Karpas-422 (cell line): Measurements from ENCODE around the gene SNX27. TPM values are rescaled to one million over a fixed set of nuclear protein-coding genes. Genes with fewer than 3 reads are reported as not detected.

Experiments used
- DNase-seq: peaks from one replicate; pipeline ENCODE4 v3.0.0-alpha.2; 2015
- H2AFZ ChIP-seq: fragments of 200-600 bp; sonication (generic); 2 replicates; pipeline ENCODE4 v1.6.1; 2014; ENCODE audit warnings: antibody characterized with exemption, low read length, mixed read lengths
- H3K27ac ChIP-seq: fragments of 200-600 bp; sonication (generic); 2 replicates; pipeline ENCODE4 v1.5.1; 2014; ENCODE audit warnings: mild to moderate bottlenecking, low read length, moderate library complexity
- H3K27me3 ChIP-seq: fragments of 200-600 bp; sonication (generic); 2 replicates; pipeline ENCODE4 v1.6.1; 2014; ENCODE audit warnings: low read length, mixed read lengths
- H3K36me3 ChIP-seq: fragments of 200-600 bp; sonication (generic); 2 replicates; pipeline ENCODE4 v1.6.1; 2014; ENCODE audit warnings: low read length, mixed read lengths; ENCODE audit not compliant: insufficient read depth
- H3K4me1 ChIP-seq: fragments of 200-600 bp; sonication (generic); 2 replicates; pipeline ENCODE4 v1.6.1; 2014; ENCODE audit warnings: mild to moderate bottlenecking, low read length, mixed read lengths
- H3K4me2 ChIP-seq: fragments of 200-600 bp; sonication (generic); 2 replicates; pipeline ENCODE4 v1.6.1; 2014; ENCODE audit warnings: low read length, low read depth, mild to moderate bottlenecking; ENCODE audit not compliant: poor library complexity, severe bottlenecking
- H3K4me3 ChIP-seq: fragments of 200-600 bp; sonication (generic); 2 replicates; pipeline ENCODE4 v1.5.1; 2014; ENCODE audit warnings: mild to moderate bottlenecking, antibody characterized with exemption, low read length, mixed read lengths
- H3K79me2 ChIP-seq: fragments of 200-600 bp; sonication (generic); 2 replicates; pipeline ENCODE4 v1.6.1; 2014; ENCODE audit warnings: mild to moderate bottlenecking, low read length, mixed read lengths
- H3K9ac ChIP-seq: fragments of 200-600 bp; sonication (generic); 2 replicates; pipeline ENCODE4 v1.6.0; 2014; ENCODE audit warnings: low read length
- H3K9me2 ChIP-seq: fragments of 200-600 bp; sonication (generic), shearing (Covaris generic); replicated peaks from 2 replicates; pipeline ENCODE4 v1.6.0; 2014; ENCODE audit warnings: mild to moderate bottlenecking, low read length, moderate library complexity; ENCODE audit not compliant: insufficient read depth
- H3K9me3 ChIP-seq: fragments of 300-700, 200-600 bp; sonication (generic); 2 replicates; pipeline ENCODE4 v1.6.1; 2014; ENCODE audit warnings: low read length, mixed read lengths
- H4K20me1 ChIP-seq: fragments of 200-600 bp; sonication (generic); 2 replicates; pipeline ENCODE4 v1.6.1; 2014; ENCODE audit warnings: mild to moderate bottlenecking, antibody characterized with exemption, low read length, low read depth; ENCODE audit not compliant: insufficient read depth
- total RNA-seq: library from RNA; depleted of rRNA; stranded (reverse); fragments of >200 nt; shearing (Covaris generic); gene quantifications from 2 replicates; pipeline ENCODE4 v1.2.3, GENCODE V29; 2014; ENCODE audit warnings: low replicate concordance

The SNX27 gene
- total RNA-seq, 1 experiment from 2014 or later = 40.4 TPM

DNA sequence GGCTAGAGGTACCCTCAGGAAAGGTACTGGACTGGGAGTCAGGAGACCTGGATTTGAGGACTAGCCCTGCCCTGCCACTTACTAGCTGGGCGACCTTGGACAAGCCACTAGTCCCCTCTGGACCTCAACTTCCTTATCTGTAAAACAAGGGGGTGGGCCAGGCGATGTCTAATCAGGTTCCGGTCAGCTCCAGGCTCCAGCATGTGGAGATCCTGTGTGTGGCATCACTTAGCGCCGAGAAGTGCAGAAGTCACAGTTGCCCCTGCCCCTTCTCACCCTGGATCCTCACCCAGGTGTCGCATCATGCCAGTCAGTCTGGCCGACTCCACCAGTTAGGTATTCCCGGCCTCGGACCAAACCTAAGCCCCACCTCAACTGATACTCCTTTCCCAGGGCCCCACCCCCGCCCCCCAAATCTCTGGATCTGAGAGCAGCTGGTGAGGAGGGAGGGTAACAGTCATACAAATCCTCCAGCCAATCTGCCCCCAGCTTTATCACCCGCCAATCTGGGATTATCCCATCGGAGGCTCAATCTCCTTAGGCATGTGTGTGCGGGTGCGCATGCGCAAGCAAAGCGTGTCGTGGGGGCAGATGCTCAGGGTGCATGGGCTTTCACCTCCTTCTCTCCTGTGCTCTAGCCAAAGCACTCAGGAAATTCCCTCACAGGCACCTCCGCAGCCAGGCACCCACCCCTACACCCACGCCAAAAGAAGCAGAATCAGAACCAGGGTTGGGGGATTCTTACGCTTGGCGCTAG, 99.4 kb downstream of the SNX27 start:
- Histone ChIP-seq H3K9ac (peak overlapping the region; percentile 35; the same call in 1 of the 2 replicates), H3K4me3 (no peak overlapping the region), H3K36me3 (no peaks in the 10 kb centered on the region), H3K4me1 (peaks cover 20% of the 10 kb centered on the region), H3K27ac (no peak overlapping the region), H3K4me2 (no peak overlapping the region), H3K79me2 (no peaks in the 10 kb centered on the region), H4K20me1 (no peaks in the 10 kb centered on the region), H3K27me3 (no peaks in the 10 kb centered on the region), H3K9me3 (no peaks in the 10 kb centered on the region), H2AFZ (no peak overlapping the region), H3K9me2 (no peaks in the 10 kb centered on the region)
- DNase-seq = no peak

DNA sequence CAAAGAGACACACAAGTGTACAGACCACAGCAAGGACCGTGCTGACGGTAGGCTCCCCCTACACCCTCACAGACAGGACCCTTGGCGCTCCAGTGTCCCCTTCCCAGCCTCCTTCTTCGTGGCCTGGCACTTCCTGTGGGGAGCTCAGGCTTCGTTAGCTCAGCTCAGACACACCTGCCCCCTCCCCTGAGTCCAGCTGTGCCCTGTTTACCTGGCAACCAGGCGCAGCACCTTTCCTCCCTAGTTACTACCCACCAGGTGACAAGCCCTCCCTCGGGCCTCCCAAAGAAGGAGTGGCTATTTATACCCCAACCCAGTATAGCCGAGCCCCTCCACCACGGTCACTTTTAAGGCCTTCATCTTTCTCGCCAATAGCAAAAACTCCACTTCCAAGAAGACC, 100.1 kb downstream of the SNX27 start:
- no peaks in the 10 kb centered on the region for H3K79me2 ChIP-seq
- peaks cover 23% of the 10 kb centered on the region for H3K4me1 ChIP-seq
- no peaks in the 10 kb centered on the region for H3K9me2 ChIP-seq
- no peaks in the 10 kb centered on the region for H3K36me3 ChIP-seq
- DNase-seq = no peak
- H3K4me3 ChIP-seq = no peak overlapping the region
- no peak overlapping the region for H3K27ac ChIP-seq
- H2AFZ ChIP-seq = no peak overlapping the region
- H3K27me3 ChIP-seq = no peaks in the 10 kb centered on the region
- H3K4me2 ChIP-seq = no peak overlapping the region
- H4K20me1 ChIP-seq = no peaks in the 10 kb centered on the region
- H3K9ac ChIP-seq = no peak overlapping the region
- H3K9me3 ChIP-seq = no peaks in the 10 kb centered on the region

DNA sequence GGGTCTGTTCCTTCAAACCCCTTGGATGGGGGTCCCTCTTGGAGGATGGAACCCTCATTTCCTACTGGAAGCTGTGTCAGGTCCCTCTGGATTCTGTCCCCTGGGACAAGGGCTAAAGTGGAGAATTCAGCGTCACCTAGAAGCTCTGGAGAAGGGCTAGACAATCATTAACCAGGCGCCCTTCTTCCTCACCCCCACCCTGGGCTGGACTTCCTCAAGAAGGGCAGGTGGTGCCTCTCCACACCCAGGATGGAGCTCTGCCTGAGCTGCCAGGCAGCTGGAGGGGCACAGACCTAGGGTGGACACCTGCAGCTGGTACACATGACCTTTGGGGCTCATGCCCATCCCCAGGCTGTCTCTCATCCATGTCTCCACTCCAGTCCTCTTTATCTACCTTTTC, 101.2 kb downstream of the SNX27 start:
- Histone ChIP-seq H3K36me3 (no peaks in the 10 kb centered on the region), H4K20me1 (no peaks in the 10 kb centered on the region), H3K27ac (no peak overlapping the region), H3K9ac (no peak overlapping the region), H3K4me3 (no peak overlapping the region), H3K9me3 (no peaks in the 10 kb centered on the region), H3K4me2 (no peak overlapping the region), H3K4me1 (peaks cover 27% of the 10 kb centered on the region), H2AFZ (no peak overlapping the region), H3K79me2 (no peaks in the 10 kb centered on the region), H3K9me2 (no peaks in the 10 kb centered on the region), H3K27me3 (no peaks in the 10 kb centered on the region)
- no peak for DNase-seq

DNA sequence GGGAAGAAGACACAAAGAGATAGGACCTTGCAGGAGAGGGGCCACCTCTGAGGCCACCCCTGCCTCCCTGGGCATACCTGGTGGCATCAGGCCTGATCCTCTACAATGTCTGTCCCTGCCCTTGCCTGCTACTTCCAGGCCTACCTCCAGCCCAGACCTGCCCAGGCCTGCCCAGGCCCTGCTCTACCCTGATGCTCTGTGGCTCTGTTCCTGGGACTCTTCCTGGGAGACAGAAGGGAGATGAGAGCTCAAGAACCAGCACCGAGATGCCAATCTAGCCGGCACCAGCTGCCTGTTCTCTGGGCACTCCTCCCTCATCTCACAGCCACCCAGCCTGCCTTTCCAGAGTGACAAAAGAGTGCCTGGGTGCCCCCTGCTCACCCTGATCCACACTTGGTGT, 102.0 kb downstream of the SNX27 start:
- H3K36me3 ChIP-seq = no peaks in the 10 kb centered on the region
- H3K79me2 ChIP-seq = no peaks in the 10 kb centered on the region
- H3K9ac ChIP-seq = no peak overlapping the region
- no peaks in the 10 kb centered on the region for H4K20me1 ChIP-seq
- no peaks in the 10 kb centered on the region for H3K9me2 ChIP-seq
- no peak overlapping the region for H2AFZ ChIP-seq
- no peak for DNase-seq
- H3K4me3 ChIP-seq = no peak overlapping the region
- H3K4me1 ChIP-seq = peaks cover 27% of the 10 kb centered on the region
- no peaks in the 10 kb centered on the region for H3K27me3 ChIP-seq
- H3K4me2 ChIP-seq = no peak overlapping the region
- H3K27ac ChIP-seq = no peak overlapping the region
- H3K9me3 ChIP-seq = no peaks in the 10 kb centered on the region

DNA sequence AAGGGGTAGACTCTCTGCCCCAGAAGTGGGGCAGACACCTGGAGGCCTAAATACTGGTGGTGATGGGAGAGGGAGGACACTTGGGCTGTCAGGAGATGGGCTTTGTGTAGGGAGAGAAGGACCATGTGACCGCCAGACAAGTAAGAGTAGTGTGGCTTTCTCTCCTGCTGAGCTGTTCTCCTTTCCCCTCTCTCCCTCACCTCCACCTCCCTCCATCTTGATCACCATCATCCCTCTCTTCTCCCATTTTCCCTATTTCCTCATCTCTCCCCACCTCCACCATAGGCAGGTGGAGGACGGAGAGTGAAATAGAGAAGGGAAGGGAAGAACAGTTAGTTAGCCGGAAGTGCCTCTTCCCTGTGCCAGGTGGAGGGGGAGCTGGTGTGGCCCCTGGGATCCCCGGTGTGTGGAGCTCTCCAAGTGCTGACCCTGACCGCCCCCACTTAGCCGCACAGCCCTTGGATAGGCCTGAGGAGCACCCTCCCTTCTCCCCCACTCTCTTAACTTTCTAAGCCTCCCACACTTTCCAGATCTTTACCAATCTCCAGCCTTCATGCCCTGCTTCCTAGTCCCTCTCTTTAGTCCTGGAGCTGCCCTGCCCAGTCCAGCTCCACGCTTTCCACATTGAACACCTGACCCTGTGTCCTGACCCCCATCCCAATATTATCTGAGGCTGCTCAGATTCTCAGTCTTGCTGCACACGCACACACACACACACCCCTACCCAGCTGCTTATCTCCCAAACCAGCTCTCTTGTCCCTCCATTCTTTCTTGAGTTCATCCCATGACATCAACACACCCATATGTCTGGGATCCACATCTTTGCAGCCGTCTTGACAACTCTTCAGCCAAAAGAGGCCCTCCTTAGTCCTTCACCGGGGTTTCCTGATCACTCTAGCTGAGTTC, 103.2 kb downstream of the SNX27 start:
- H3K36me3 ChIP-seq = no peaks in the 10 kb centered on the region
- H3K9me2 ChIP-seq = no peaks in the 10 kb centered on the region
- no peaks in the 10 kb centered on the region for H3K9me3 ChIP-seq
- H3K27me3 ChIP-seq = no peaks in the 10 kb centered on the region
- no peak overlapping the region for H3K27ac ChIP-seq
- H3K79me2 ChIP-seq = no peaks in the 10 kb centered on the region
- no peak overlapping the region for H3K9ac ChIP-seq
- H3K4me1 ChIP-seq = peaks cover 26% of the 10 kb centered on the region
- no peaks in the 10 kb centered on the region for H4K20me1 ChIP-seq
- H3K4me3 ChIP-seq = no peak overlapping the region
- H2AFZ ChIP-seq = no peak overlapping the region
- no peak overlapping the region for H3K4me2 ChIP-seq
- DNase-seq = no peak

DNA sequence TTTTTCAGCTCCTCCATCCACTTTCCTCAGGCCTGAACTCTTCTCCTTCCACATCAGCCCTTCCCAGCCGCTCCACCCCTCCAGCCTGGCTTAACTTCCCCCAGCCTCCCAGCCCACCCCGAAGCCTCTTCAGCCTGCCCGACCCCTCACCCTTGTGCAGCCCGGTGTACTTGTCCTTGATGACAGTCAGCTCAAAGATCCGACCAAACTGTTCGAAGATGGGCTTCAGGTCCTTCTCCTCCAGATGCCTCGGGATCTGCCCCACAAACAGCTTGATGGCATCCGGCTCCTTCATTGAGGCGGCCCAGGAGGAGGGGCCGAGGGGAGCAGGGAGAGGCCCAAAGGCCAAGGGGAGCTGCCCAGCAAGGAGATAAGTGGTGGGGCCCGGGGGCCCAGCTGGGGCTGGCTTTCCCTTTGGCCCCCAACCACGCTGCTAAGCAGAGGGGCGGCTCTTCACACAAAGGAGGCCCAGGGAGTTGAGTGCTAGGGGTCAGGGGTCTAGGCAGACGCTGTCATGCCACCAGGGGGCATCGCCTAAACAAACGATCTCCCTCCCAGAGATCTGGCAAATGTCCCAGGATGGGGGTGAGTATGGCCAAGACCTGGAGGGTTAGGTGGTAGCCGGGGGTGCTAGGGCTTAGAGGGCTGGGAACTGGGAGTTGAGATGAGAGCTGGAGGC, 104.0 kb downstream of the SNX27 start:
- Histone ChIP-seq H3K4me1 (peaks cover 24% of the 10 kb centered on the region), H3K9me3 (no peaks in the 10 kb centered on the region), H3K4me2 (no peak overlapping the region), H3K36me3 (no peaks in the 10 kb centered on the region), H3K27me3 (no peaks in the 10 kb centered on the region), H3K4me3 (no peak overlapping the region), H2AFZ (no peak overlapping the region), H3K9me2 (no peaks in the 10 kb centered on the region), H4K20me1 (no peaks in the 10 kb centered on the region), H3K27ac (no peak overlapping the region), H3K79me2 (no peaks in the 10 kb centered on the region), H3K9ac (no peak overlapping the region)
- peak; percentile 60 for DNase-seq

DNA sequence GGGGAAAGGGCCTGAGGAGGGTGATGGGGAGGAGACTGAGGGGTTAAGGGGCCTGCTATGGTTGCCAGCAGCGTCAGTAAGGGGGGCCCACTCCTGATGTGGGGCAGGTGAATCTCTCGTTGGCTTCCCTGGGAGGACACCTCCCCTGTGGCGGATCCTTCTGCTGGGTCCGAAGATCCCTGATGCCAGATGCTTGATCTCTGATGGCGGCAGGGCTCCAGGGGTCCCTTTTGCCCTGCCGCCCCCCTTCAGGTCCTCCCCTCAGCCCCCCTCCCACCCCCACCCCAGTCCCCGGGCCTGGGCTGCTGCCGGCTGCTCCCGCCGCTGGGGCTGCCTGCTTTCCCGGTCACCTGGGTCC, 104.5 kb downstream of the SNX27 start:
- Histone ChIP-seq H3K9me2 (no peaks in the 10 kb centered on the region), H2AFZ (no peak overlapping the region), H3K4me2 (no peak overlapping the region), H3K27me3 (no peaks in the 10 kb centered on the region), H3K9me3 (no peaks in the 10 kb centered on the region), H3K4me1 (peaks cover 26% of the 10 kb centered on the region), H3K27ac (no peak overlapping the region), H3K36me3 (no peaks in the 10 kb centered on the region), H3K9ac (no peak overlapping the region), H3K4me3 (no peak overlapping the region), H4K20me1 (no peaks in the 10 kb centered on the region), H3K79me2 (no peaks in the 10 kb centered on the region)
- DNase-seq = no peak
